T-cell (primary cell): ENCODE measurements around the gene STK11IP. TPM values are rescaled to one million over a fixed set of nuclear protein-coding genes. Genes with fewer than 3 reads are reported as not detected.

Experiments
- ATAC-seq, 4 experiments: fragments of 200-7000 bp in 3 of 4; fragments of 150-1000 bp in 1 of 4; cut with Tn5 transposase; replicated peaks in 1 of 4; 1 replicate in 3 of 4; 2 replicates in 1 of 4; pipeline ENCODE4 v1.10.0; 2021; ENCODE audit warnings: moderate library complexity in 3 of 4, mild to moderate bottlenecking in 2 of 4, moderate number of reproducible peaks in 1 of 4
- CTCF ChIA-PET, 2 donors: fragments of 300-600 bp; sonication (Branson Sonifier 250); formaldehyde crosslinking; loops; one replicate each; lab custom pipeline; 2022; ENCODE audit warnings: antibody characterized with exemption in 2 of 2; lab: Charles Lee
- POLR2A ChIA-PET, 2 donors: fragments of 300-600 bp; sonication (Branson Sonifier 250); formaldehyde crosslinking; loops; one replicate each; lab custom pipeline; 2022; ENCODE audit warnings: antibody characterized with exemption in 2 of 2; lab: Charles Lee
- DNase-seq, 35 experiments: peaks; one replicate each; pipeline versions ENCODE4 v3.0.0 to v3.0.0-alpha.2; 2013 to 2023
- H3K27ac ChIP-seq: one replicate; pipeline ENCODE4 v1.5.1; 2013; ENCODE audit warnings: low read length
- H3K27me3 ChIP-seq, 2 experiments: replicated peaks in 1 of 2; 1 replicate in 1 of 2; 2 replicates in 1 of 2; pipeline versions ENCODE4 v1.6.1 to v1.7.0; 2013; ENCODE audit warnings: low read length in 1 of 2, mixed read lengths in 1 of 2; ENCODE audit not compliant: control insufficient read depth in 2 of 2, insufficient read depth in 2 of 2; ENCODE audit errors: extremely low read depth in 1 of 2
- H3K36me3 ChIP-seq, 2 donors: 1 replicate in 1 of 2; 2 replicates in 1 of 2; pipeline versions ENCODE4 v1.6.1 to v1.7.0; 2013; ENCODE audit warnings: low read length in 1 of 2; ENCODE audit not compliant: control insufficient read depth in 2 of 2, insufficient read depth in 1 of 2; ENCODE audit errors: extremely low read depth in 1 of 2
- H3K4me1 ChIP-seq, 2 experiments: 1 replicate in 1 of 2; 2 replicates in 1 of 2; pipeline versions ENCODE4 v1.6.1 to v1.7.0; 2013; ENCODE audit warnings: low read length in 2 of 2, mixed read lengths in 1 of 2; ENCODE audit not compliant: insufficient read depth in 2 of 2, control insufficient read depth in 1 of 2; ENCODE audit errors: extremely low read depth in 1 of 2
- H3K4me3 ChIP-seq, 2 donors: 1 replicate in 1 of 2; 2 replicates in 1 of 2; pipeline versions ENCODE4 v1.5.1 to v1.7.0; 2013; ENCODE audit warnings: mild to moderate bottlenecking in 2 of 2, low read length in 1 of 2, moderate library complexity in 1 of 2; ENCODE audit not compliant: control insufficient read depth in 1 of 2; ENCODE audit errors: extremely low read depth in 1 of 2
- H3K9me3 ChIP-seq: 2 replicates; pipeline ENCODE4 v1.7.0; 2013
- H3K27ac Mint-ChIP-seq, 2 donors: one replicate each; pipeline ENCODE4 v1.8.0; 2020 to 2021; ENCODE audit warnings: mild to moderate bottlenecking in 2 of 2, mixed read lengths in 2 of 2
- H3K27me3 Mint-ChIP-seq, 2 donors: one replicate each; pipeline ENCODE4 v1.8.0; 2021 to 2022; ENCODE audit warnings: mixed read lengths in 2 of 2
- H3K36me3 Mint-ChIP-seq: one replicate; pipeline ENCODE4 v1.8.0; 2021; ENCODE audit warnings: mixed read lengths
- H3K4me1 Mint-ChIP-seq, 3 donors: one replicate each; pipeline ENCODE4 v1.8.0; 2020 to 2022; ENCODE audit warnings: mixed read lengths in 3 of 3, mild to moderate bottlenecking in 1 of 3
- H3K4me3 Mint-ChIP-seq, 3 donors: one replicate each; pipeline ENCODE4 v1.8.0; 2020 to 2022; ENCODE audit warnings: mild to moderate bottlenecking in 3 of 3, mixed read lengths in 3 of 3, moderate library complexity in 3 of 3
- H3K9me3 Mint-ChIP-seq, 3 donors: one replicate each; pipeline ENCODE4 v1.8.0; 2020 to 2022; ENCODE audit warnings: mixed read lengths in 3 of 3
- WGBS: methylation state at CpG from one replicate; pipeline ENCODE4 v1.1.5; 2013; ENCODE audit warnings: missing lambda C conversion rate; ENCODE audit not compliant: insufficient coverage; 5-methylcytosine and 5-hydroxymethylcytosine counted together
- total RNA-seq, 35 experiments: library from RNA in 6 of 35; stranded (reverse) in 6 of 35; fragments of 120-200 nt in 1 of 35; gene quantifications; one replicate each; pipeline versions ENCODE4 v1.2.1 to v1.2.4 and lab custom pipeline; 2013 to 2026

Gene STK11IP
- total RNA-seq, 5 donors from 2014 or later (not counting 1 experiment from before 2014, with no cell fraction given): 25.9 to 52.8 (median 49.3) TPM

DNA sequence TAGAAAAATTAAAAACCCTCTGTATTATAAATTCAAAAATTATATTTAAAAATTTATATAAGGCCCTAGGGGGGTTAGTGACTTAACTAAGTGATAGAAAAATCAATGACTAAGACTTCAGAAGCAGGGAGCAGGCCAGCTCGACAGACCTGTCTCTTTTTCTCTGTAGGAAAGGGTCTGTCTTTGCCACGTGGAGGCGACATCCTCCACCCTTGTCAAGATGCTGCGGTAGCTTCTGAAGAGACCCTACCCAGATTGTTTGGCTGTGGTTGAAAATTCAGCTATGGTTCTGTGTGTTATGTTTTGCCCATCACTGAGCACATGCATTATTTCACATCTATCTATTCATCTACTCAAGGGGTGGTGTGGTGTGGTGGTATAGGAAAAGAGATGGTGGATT lies 21.6 kb downstream of the STK11IP start:
- ChIA-PET CTCF (interaction anchor here in 1 of 2 donors (1.0 kb wide), 1 partner anchor 20 kb away, joined by 3 read pairs; no protein-coding TSS in a partner anchor), POLR2A (no interaction called here)
- Mint-ChIP-seq H3K36me3 (peaks cover 21% of the 10 kb centered on the region), H3K4me1 (no peaks in the 10 kb centered on the region), H3K27me3 (peaks cover 1 to 8% of the 10 kb centered on the region in 2 donors), H3K9me3 (no peaks in the 10 kb centered on the region), H3K4me3 (no peak overlapping the region), H3K27ac (no peak overlapping the region)
- Histone ChIP-seq H3K36me3 (peaks cover 10 to 11% of the 10 kb centered on the region in 2 donors), H3K9me3 (no peaks in the 10 kb centered on the region), H3K4me3 (no peak overlapping the region), H3K27ac (no peak overlapping the region), H3K4me1 (no peaks in the 10 kb centered on the region), H3K27me3 (no peaks in the 10 kb centered on the region)
- no peak for ATAC-seq
- no CpG with 5 or more reads among the region's 4 CpGs for WGBS
- DNase-seq: no peak

DNA sequence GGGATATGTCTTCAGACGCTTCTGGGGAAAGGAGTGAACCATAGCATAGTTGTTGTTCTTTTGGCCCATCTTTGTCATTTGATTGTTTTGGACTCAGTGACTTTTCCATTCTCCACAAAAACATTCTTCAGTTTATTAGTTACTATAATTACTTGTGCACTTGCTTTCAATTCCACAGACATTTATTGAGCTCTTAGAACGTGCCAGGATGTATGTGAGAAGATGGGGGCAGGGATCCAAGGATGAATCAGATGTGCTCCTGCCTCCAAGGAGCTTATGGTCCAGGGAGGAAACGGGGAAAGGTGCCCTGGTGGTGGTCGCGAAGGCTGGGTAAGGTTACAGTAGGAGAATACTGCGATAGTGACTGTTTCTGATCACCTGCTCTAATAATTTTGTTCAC lies 22.9 kb downstream of the STK11IP start:
- Mint-ChIP-seq H3K9me3 (no peaks in the 10 kb centered on the region), H3K4me1 (no peaks in the 10 kb centered on the region), H3K4me3 (no peak overlapping the region), H3K27ac (no peak overlapping the region), H3K36me3 (peaks cover 8% of the 10 kb centered on the region), H3K27me3 (peaks cover 3 to 15% of the 10 kb centered on the region in 2 donors)
- no peak for ATAC-seq
- POLR2A ChIA-PET: no interaction called here
- H3K9me3 ChIP-seq: no peaks in the 10 kb centered on the region
- H3K36me3 ChIP-seq: peaks cover 0 to 4% of the 10 kb centered on the region in 2 donors
- CTCF ChIA-PET: interaction anchor here in 1 of 2 donors (0.7 to 0.8 kb wide), 3 partner anchors 10 to 153 kb away, joined by 3 to 10 read pairs (median 5); no protein-coding TSS in a partner anchor
- no peaks in the 10 kb centered on the region for H3K4me1 ChIP-seq
- no peak overlapping the region for H3K4me3 ChIP-seq
- WGBS: 92% methylated on average over 4 of the region's 6 CpGs
- no peak overlapping the region for H3K27ac ChIP-seq
- H3K27me3 ChIP-seq: peaks cover 0 to 4% of the 10 kb centered on the region in 2 experiments
- no peak for DNase-seq

DNA sequence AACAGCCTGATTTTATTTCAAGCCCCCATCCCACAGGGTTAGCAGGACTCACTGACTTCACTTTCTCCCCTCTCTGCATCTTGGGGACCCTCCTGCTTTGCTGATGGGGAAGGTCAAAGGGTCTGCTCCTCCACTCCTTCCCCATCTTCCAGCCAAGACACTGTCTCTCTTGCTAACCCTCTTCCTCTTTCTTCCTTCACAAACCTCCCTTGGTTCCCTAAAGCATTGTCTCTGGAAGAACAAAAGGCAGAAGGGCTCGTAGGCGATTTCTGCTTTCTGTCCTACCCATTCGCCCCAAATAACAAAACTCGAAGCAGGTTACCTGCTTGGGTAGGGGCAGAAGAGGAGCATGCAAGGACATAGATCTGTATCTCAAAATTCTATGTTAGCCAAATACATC lies 24.3 kb downstream of the STK11IP start:
- Mint-ChIP-seq H3K4me1 (peaks cover under 1 to 4% (median 3%) of the 10 kb centered on the region in 3 donors), H3K36me3 (no peaks in the 10 kb centered on the region), H3K9me3 (no peaks in the 10 kb centered on the region), H3K27me3 (peaks cover 12 to 24% of the 10 kb centered on the region in 2 donors), H3K4me3 (no peak overlapping the region), H3K27ac (no peak overlapping the region)
- no peak for ATAC-seq
- Histone ChIP-seq H3K4me3 (no peak overlapping the region), H3K9me3 (no peaks in the 10 kb centered on the region), H3K4me1 (peaks cover 0 to 1% of the 10 kb centered on the region in 2 experiments), H3K36me3 (no peaks in the 10 kb centered on the region), H3K27me3 (peaks cover 2 to 15% of the 10 kb centered on the region in 2 experiments), H3K27ac (no peak overlapping the region)
- no CpG with 5 or more reads among the region's 4 CpGs for WGBS
- ChIA-PET POLR2A (no interaction called here), CTCF (no interaction called here)
- DNase-seq: no peak

DNA sequence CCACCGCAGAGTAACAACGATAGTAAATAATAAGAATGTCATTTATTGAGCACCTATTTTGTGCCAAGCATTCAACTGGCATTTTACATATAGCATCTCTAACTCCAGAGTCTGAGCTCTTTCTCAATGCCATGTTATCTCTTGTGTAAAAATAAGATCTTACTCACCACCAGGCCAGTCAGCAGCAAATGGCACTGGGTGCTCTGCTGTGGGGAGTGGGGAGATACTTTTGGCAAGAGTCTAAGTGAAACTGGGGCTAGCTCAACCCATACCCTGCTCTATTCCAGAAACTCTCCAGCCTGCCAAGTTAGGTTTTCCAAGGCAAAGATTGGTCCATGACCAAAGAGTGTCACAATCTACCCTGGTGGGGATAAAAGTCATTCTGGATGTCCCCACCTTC lies 24.8 kb downstream of the STK11IP start:
- DNase-seq (no peak), ATAC-seq (no peak)
- Mint-ChIP-seq H3K9me3 (no peaks in the 10 kb centered on the region), H3K4me1 (peaks cover 2 to 6% (median 5%) of the 10 kb centered on the region in 3 donors), H3K4me3 (no peak overlapping the region), H3K36me3 (no peaks in the 10 kb centered on the region), H3K27me3 (peaks cover 14 to 26% of the 10 kb centered on the region in 2 donors), H3K27ac (no peak overlapping the region)
- POLR2A ChIA-PET: interaction anchor here in 1 of 2 donors (0.7 kb wide), 1 partner anchor 11 kb away, joined by 3 read pairs; no protein-coding TSS in a partner anchor
- CTCF ChIA-PET: interaction anchor here in 1 of 2 donors (1.5 kb wide), 1 partner anchor 19 kb away, joined by 3 read pairs; no protein-coding TSS in a partner anchor
- no CpG with 5 or more reads among the region's 2 CpGs for WGBS
- H3K36me3 ChIP-seq: no peaks in the 10 kb centered on the region
- no peaks in the 10 kb centered on the region for H3K9me3 ChIP-seq
- H3K4me1 ChIP-seq: peaks cover 0 to 4% of the 10 kb centered on the region in 2 experiments
- peaks cover 3 to 19% of the 10 kb centered on the region in 2 experiments for H3K27me3 ChIP-seq
- no peak overlapping the region for H3K4me3 ChIP-seq
- no peak overlapping the region for H3K27ac ChIP-seq

DNA sequence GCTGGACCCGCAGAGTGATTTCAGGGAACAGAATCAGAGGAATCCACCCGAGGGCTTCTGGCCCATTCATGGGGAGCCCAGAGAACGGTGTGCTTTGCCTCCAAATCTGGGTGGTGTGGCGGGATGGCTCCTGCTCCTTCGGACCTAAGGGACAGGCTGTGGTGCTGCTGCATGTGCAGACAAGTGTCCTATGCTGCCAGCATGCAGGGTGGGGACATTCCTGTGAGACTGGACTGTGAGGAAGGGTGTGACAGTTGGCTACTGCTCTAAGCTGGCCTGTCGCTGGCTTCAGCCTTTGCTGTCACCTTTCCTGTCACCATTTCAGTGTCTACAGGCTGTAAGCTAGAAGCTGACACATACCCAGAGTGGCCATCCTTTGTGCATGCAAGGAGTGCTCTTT lies 26.9 kb downstream of the STK11IP start:
- H3K9me3 ChIP-seq: no peaks in the 10 kb centered on the region
- no peaks in the 10 kb centered on the region for H3K36me3 ChIP-seq
- peaks cover 2 to 12% of the 10 kb centered on the region in 2 experiments for H3K4me1 ChIP-seq
- ATAC-seq: no peak
- no peak overlapping the region for H3K4me3 ChIP-seq
- H3K9me3 Mint-ChIP-seq: no peaks in the 10 kb centered on the region
- POLR2A ChIA-PET: no interaction called here
- H3K4me3 Mint-ChIP-seq: no peak overlapping the region
- no peaks in the 10 kb centered on the region for H3K36me3 Mint-ChIP-seq
- peaks cover 22 to 40% of the 10 kb centered on the region in 2 donors for H3K27me3 Mint-ChIP-seq
- no peak overlapping the region for H3K27ac ChIP-seq
- DNase-seq: no peak
- WGBS: 84% methylated on average over 5 of the region's 6 CpGs
- H3K4me1 Mint-ChIP-seq: peaks cover 2 to 6% (median 5%) of the 10 kb centered on the region in 3 donors
- peaks cover 3 to 38% of the 10 kb centered on the region in 2 experiments for H3K27me3 ChIP-seq
- H3K27ac Mint-ChIP-seq: no peak overlapping the region
- CTCF ChIA-PET: no interaction called here

DNA sequence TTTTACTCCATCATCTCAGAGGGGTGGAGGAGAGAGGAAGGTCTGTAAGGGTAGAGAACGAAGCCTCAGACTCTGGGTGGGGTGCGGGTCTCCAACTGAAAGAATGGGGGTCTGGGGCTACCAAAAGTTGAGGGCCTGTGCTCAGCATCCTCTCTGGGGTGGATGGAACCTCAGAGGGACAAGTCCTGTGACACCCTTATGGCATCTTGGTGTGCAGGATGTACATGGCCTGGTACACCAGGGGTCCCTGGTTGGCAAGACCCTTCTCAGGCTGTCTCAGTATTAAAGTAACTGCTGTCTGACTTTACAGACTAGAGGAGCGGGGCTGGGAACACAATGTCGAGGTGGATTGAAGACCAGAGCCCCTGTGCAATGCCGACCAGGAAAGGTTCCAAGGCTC lies 27.5 kb downstream of the STK11IP start:
- no peak for ATAC-seq
- CTCF ChIA-PET: no interaction called here

More for the DNA sequence above, 27.5 kb downstream of the STK11IP start:
- 96% methylated on average over 4 of the region's 5 CpGs for WGBS
- H3K4me1 Mint-ChIP-seq: peaks cover 2 to 6% (median 5%) of the 10 kb centered on the region in 3 donors
- Histone ChIP-seq H3K36me3 (no peaks in the 10 kb centered on the region), H3K4me3 (no peak overlapping the region), H3K27ac (no peak overlapping the region), H3K27me3 (peaks cover 3 to 43% of the 10 kb centered on the region in 2 experiments), H3K9me3 (no peaks in the 10 kb centered on the region), H3K4me1 (peaks cover 2 to 12% of the 10 kb centered on the region in 2 experiments)
- H3K27me3 Mint-ChIP-seq: peaks cover 22 to 41% of the 10 kb centered on the region in 2 donors
- no peaks in the 10 kb centered on the region for H3K36me3 Mint-ChIP-seq
- DNase-seq: no peak
- no peaks in the 10 kb centered on the region for H3K9me3 Mint-ChIP-seq
- H3K27ac Mint-ChIP-seq: no peak overlapping the region
- POLR2A ChIA-PET: no interaction called here
- no peak overlapping the region for H3K4me3 Mint-ChIP-seq
